HT1080 (cell line): ENCODE measurements around the gene TBC1D5. TPM values are rescaled to one million over a fixed set of nuclear protein-coding genes. Genes with fewer than 3 reads are reported as not detected.
"Not testable (repeated sequence)": the region's sequence is repeated elsewhere in the genome, so short reads cannot be mapped to it uniquely, and the experiment has no call there.

Experiments used
- DNase-seq: peaks from one replicate; pipeline ENCODE4 v3.0.0-alpha.2; 2015; ENCODE audit warnings: low read depth
- total RNA-seq: library from RNA; depleted of rRNA; stranded (reverse); fragments of >200 nt; shearing (Covaris generic); gene quantifications from 2 replicates; pipeline ENCODE4 v1.2.3, GENCODE V29; 2014

TBC1D5 gene
- total RNA-seq, 1 experiment from 2014 or later = 42.2 TPM

DNA sequence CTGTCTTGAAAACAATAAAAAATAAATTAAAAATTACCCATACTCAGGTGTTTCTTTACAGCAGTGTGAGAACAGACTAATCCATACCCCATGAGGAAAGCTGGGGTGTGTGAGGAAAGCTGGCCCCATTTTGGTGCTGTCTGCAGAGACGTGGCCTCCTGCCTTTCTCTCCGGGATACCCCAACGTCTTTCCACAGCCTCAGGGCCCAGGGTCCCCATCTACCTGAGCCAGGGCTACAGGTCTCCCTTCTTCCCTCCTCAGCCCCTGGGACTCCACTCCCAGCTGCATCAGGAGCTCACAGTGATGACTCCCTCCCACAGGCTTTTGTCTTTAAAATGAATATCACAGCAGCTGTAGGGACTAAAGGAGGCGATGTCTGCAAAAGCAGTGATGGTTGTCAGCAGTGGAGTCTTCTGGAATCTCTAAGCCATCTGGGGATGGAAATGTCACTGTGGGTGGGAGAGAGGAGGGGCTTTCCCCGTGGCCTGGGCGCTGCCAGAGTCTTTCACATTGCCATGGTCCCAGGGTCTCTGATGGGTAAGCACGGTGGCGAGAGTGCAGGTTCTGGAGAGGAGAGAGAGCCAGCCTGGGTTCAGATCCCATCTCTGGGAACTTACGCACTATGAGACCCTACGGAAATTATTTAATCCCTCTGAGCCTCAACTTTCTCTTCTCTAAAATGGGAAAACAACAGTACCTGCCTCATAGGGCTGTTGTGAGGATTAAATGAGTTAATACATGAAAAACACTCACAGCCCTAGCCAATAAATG lies 598.4 kb downstream of the TBC1D5 start:
- DNase-seq = no peak

DNA sequence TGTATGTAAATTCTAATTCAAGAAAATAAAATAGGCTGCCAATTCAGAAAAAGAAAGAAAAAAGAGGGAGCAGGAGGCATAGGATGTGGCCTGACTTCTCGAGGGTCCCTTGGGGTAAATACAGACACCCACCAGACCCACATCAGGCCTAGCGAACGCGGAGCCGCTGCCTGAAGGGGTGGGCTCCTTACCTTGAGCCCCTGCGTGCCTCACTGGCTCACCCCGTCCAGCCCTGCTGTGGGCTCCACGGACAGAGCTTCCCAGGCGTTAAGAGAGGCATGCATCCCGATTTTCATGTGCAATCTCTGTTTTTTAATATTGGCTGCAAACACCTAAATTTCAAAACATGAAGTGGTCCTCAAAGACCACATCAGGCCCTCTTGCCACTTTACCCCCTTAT lies 599.9 kb downstream of the TBC1D5 start:
- no peak for DNase-seq

DNA sequence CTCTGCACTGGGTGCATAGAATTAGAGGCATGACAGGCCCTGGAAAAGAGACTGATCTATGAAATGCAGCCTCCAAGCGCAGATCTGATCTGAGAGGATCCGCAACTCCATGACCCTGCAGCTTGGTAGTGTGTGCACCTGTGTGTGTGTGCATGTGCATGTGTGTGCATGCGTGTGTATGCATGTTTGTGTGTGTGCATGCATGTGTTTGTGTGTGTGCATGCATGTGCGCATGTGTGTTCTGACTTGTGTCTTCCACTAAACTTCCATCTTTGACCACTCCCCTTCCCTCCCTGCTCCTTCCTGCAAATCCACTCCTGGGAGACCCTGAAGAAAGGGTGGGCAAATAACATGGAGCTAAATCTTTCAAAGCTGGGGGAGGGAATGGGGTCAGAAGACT lies 600.7 kb downstream of the TBC1D5 start:
- DNase-seq = no peak

DNA sequence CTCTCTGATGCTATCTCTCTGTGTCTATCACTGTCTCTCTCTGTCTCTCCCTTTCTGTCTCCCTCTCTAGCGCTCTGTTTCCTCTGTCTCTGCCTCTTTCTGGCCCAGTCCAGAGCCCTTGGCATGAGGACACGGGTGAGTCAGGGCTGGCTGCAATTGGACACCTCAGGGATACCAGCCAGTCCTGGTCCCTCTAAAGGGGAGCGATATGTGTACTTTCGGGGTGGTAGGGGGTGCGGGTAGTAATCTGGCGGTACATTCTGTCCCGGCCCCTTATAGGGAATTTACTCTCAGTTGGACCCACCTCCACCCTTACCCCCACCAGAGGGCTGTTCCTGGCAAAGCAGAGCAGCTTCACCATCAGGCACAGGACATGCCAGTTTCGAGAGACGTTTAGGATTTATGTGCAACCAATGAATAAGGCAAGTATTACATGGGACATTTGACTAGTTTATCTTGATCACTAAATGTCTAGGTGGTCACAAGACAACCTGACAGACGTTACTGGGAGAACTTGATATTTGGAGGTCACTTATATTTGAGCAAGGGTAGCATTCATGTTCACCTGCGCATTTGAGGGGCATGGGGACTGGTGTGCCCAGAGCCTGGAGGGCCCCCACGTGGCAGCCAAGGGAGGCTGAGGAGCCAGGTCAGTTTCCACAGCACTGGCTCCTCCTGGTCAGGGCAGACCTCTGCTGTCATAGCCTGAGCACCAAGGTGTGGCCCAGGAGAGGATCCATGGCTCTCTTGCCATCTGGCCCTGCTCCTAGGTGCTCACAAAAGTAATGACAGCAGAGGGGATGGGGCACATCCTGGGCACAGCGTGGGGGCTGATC lies 601.5 kb downstream of the TBC1D5 start:
- no peak for DNase-seq

DNA sequence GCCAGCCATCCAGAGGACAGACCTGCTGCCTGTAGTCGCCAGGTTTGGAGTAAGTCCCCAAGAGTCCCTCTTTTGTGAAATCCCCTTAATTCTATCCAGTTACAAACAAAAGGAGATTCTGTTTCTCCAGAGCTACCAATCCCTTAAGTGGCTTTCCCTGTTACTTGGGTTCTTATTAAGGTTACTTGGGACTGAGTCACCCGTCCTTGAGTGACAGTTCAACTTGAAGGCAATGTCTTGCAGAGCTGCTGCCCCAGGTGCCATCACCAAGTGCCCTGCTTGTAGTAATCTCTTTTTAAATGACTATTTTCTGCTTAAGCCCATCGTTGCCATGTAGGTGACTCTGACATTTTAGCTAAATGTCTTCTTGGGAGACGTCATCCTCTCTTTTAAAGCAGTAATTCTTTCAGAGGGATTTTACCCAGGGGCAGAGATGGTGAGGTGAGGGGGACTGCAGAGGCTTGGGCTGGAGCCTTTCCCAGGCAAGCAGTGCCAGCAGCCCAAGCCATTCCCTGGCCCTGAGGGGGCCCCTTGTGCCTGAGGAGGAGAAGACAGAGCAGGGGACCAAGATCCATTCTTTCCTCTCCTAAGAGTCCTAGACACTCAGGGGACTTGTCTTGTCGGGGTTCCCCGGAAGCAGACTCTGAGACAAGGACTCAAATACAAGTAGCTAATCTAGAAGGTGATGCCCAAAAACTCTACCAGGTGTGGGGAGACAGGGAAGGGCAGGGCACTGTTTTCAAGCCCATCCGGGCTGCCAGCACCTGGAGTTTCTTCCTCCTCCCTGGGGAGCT lies 604.0 kb downstream of the TBC1D5 start:
- no peak for DNase-seq

DNA sequence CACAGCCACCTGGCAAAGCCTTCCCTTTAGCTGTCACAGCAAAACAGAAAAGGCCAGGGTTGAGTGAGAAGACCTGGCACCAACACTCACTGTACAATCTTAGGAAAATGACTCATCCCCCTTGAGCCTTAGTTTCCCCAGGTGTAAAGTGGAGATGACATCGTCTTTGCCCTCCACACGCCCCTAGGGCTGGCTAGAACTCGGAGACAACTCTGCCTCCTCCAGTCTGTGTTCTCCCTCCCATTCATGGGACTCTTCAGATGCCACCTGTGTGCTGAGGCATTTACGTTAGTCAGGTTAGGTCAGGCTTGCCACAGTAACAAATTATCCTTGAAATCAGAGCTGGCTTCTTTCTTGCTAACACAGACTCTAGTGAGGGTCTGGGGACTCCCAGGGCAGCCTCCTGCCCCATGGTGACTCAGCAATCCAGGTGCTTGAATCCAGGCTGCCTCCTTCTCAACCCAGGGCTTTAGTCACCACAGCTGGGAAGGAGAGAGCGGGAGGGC lies 605.1 kb downstream of the TBC1D5 start:
- peak; percentile 20 for DNase-seq

DNA sequence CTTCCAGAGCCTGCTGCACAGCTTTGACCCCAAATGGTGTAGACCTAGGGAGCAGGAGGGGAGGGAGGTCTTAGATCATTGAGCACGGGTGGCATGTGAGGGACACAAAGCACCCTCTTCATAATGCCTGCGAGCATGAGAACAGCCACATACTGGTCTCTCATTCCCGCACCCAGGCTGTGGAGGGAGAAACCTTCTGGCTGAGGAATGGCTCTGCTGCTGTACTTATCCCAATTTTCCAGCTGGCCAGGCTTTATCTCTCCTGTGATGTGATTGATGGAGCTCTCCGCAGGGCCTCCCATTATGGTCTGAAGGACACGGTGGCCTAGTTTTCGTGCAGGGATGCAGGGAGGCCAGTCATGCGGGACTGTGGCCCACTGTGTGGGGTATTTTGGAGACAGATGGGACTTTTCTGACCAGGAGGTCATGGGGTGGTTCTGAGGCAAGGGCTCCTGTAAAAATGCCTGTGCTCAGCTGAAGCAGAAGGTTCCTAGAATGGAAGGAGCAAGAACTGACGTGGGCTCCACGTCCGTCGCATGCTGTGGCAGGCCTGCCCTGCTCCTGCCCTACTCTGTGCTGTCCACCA lies 606.2 kb downstream of the TBC1D5 start:
- no peak for DNase-seq

DNA sequence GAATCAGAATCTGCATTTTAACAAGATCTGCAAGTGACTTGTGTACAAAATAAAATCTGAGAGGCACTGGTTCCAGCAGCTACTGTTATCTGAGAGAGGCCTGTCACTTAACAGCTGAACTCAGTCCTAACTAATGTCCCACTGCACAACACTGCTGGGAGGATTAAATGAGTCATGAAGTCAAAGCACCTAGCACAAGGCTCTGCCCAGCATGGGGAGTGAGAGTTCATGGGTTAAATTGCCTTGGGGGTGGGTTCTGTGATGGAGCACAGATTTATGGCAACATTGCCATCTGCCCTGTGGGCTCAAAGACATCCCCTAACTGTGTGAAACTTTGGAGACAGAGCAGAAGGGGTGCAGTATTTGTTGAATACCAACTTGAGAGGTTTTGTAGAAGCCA lies 606.7 kb downstream of the TBC1D5 start:
- DNase-seq = no peak

DNA sequence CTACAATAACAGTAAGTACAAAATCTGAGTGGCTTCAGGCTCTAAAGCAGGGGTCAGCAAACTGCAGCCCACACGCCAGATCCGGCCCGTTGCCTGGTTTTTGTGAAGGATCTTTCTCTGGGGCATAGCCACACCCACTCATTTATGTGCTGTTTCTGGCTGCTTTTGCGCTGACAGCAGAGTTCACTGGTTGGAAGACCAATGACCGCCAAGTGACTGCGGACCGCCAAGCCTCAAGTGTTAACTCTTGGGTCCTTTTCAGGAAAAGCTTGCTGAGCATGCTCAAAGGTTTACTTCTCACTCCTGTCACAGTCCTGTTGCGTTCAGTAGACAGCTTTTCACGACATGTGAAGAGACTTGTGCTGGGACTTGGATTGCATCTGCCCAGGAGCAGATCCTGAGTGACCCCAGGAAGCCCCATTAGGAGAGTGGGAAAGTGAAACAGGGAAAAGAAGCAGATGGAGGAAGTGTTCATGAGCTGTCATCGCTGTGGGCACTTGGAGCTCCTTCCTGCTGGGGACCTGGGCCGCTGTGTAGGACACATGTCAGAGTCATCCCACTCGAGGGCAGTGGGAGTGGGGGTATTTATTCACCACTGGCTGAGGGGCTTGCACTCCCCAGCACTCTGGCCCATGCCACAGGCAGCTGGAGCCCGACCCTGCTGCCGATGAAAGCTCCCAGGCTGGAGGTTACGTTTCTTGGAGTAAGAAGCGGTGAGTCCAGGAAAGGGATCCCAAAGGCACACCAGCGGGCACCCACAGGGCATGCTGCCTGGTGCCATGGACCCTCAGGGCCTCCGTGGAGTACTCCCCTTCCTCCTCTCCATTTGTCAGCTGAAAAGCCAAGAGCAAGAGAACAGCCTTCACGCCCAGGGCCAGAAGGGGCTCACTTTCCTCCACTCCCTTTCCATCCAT lies 608.5 kb downstream of the TBC1D5 start:
- DNase-seq = no peak

DNA sequence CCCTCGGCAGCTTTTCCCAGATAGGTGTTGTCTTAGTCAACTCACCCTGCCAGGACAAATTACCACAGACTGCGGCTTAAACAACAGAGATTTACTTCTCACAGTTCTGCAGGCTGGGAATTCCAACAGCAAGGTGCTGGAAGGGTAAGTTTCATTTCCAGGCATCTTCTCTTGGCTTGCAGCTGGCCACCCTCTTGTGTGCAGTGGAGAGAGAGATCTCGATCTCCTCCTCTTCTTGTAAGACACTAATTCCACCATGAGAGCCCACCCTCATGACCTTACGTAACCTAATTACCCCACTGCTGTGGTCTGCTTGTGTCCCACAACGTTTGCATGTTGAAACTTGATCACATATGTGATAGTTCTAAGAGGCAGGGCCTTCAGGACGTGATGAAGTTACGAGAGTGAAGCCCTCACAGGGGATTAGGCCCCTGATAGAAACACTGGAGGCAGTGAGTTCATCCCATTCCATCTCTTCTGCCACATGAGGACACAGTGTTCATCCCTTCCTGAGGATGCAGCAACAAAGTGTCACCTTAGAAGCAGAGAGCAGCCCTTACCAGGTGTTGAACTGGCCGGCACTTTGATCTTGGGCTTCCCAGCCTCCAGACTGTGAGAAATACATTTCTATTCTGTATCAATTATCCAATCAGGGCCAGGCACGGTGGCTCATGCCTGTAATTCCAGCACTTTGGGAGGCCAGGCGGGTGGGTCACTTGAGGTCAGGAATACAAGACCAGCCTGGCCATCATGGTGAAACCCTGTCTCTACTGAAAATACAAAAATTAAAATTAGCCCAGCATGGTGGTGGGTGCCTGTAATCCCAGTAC lies 609.9 kb downstream of the TBC1D5 start:
- no peak for DNase-seq

DNA sequence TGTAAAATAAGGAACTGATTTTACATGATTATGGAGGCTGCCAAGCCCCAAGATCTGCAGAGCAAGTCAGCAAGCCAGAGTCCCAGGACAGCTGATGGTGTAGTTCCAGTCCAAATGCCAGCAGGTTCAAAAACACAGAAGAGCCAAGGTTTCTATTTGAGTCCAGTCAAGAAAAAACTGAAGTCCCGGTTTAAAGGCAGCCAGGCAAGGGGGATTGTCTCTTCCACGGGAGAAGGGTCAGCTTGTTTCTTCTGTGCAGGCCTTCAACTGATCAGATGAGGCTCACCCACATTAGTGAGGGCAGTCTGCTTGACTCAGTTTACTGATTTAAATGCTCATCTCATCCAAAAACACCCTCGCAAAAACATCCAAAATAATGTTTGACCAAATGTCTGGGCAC lies 611.5 kb downstream of the TBC1D5 start:
- no peak for DNase-seq

DNA sequence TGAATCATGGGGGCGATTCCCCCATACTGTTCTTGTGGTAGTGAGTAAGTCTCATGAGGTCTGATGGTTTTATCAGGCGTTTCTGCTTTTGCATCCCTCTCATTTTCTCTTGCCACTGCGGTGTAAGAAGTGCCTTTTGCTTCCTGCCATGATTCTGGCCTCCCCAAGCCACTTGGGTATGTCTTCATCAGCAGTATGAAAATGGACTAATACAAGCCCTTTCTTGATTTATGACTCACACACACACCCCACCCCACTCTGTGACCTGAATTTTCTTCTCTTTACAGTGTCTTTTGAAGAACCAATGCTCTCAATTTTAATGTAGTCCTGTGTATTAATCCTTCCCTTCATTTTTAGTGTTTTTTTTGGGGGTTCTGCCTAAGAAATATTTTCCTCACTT lies 612.9 kb downstream of the TBC1D5 start:
- no peak for DNase-seq

DNA sequence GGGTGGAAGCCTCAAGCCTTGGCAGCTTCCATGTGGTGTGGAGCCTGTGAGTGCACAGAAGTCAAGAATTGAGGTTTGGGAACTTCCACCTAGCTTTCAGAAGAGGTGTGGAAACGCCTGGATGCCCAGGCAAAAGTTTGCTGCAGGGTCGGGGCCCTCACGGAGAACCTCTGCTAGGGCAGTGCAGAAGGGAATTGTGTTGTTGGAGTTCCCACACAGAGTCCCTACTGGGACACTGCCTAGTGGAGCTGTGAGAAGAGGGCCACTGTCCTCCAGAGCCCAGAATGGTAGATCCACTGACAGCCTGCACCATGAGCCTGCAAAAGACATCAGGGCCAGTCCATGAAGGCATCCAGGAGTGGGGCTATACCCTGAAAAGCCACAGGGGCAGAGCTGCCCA lies 613.8 kb downstream of the TBC1D5 start:
- not testable (repeated sequence) for DNase-seq

DNA sequence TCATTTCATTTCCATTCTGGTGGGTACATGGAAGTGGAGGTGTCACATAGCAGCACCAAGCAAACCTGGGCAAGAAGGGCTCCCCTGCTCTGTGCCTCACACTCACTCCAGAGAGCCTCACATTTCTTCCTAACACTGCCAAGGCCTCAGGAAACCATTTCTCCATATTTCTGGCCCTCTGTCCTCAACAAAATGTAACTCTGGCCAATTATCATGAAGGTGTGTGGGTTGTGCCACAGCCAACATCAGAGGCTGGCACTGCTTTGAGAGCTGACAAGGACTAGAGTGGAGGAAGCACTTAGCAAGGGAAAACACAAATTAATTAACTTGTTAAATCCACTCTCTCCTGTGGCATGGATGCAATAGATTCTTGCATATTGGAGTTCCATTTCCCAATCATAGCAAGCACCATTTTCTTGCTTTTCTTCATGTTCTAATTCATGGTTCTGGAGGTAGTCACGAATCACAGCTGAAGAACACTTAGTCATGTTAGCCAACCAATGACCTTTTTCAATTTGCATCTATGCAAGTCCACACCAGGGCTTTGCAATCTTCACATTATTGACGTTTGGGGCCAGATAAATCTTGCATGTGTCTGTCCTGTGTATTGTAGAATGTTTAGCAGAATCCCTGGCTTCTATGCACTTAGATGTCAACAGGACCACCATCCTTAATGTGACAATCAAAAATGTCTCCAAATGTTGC lies 616.5 kb downstream of the TBC1D5 start:
- DNase-seq = no peak

DNA sequence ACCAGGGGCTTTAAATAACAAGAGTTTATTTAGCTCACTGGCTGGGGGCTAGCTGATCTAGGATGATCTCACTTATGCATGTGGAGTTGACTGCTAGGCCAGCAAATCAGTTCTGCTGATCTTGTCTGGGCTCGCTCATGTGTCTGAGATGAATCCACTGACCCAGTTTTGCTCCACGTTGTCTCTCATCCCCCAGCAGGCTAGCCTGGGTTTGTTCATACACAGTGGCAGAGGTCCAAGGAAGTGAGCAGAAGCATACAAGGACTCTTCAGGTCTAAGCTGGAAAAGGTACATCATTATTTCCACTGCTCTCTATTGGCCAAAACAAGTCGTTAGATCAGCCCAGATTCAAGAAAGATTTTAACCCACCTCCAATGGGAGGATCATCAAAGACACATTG lies 619.7 kb downstream of the TBC1D5 start:
- no peak for DNase-seq

DNA sequence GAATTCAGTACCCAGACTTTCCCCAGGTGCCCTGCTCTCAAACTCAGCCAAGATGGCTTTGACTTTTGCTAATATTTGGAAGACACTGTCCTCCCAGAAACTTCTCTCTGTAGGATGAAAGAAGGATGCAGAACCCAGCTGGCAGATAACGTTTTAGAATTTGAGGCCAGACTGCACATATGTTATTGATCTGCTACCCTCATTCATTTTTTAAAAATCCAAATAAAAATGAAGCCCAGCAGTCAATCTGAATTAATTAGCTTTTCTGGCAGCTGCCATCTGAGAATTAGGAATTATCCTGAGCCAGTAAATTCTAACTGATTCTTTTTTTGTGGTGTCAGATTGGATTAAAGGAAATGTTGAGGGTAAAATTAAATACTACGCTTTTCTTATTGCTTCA lies 621.1 kb downstream of the TBC1D5 start:
- no peak for DNase-seq

DNA sequence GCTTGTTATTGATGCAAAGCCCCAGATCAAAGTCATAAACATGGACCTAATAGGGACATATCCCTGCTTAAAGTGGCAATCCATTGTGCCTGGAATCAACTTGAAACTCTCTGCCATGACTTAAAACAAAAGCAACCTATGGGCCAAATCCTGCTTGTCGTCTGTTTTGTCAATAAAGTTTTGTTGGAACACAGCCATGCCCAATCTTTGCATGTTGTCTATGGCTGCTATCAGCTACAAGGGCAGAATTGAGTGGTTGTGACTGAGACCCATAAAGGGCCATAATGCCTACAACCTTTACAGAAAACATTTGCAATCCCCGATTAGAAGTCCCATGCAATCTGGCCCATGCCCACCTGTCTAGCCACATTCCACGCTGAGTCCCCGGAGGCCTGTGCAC lies 622.3 kb downstream of the TBC1D5 start:
- no peak for DNase-seq

DNA sequence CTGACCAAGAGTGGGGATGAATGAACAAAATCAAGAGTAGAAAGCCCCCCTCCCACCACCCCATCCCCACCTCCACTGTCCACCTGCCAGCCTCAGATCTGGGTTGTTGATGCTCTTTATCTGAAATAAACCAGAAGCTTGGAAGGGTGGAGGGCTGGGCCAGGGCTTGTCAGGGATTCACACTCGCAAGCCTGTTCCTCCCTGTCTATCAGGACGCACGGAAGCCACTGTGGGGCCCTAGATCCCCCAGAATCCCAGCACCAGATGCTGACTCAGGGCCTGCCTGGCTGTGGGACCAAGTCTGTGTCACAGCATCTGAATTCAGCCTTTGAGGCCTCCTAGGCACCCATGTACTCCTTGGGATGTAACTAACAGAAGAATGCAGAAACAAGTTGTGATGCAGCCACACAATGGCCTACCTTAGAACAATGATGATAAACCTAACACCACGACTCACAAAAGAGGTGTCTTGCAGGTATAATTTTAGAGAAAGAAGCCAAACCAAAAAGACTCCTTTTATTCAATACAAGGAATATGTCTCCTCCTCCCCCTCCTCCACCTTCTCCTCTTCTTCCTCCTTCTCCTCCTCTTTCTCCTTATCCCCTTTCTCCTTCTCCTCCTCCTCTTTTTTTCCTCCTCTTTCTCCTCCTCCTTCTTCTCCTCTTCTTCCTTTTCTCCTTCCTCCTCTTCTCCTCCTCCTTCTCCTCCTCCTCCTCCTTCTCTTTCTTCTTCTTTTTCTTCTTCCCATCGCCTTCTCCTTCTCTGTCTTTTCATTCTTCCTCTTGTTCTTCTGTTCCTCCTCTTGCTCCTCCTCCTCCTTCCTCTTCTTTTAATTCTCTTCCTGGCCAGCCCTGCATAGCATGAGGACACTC lies 623.0 kb downstream of the TBC1D5 start:
- no peak for DNase-seq
